ENCODE measurements around the gene TMEM201.
A peak's percentile ranks its signal among the peaks of the same experiment; 100 is the strongest.

TMEM201 gene

GRCh38 chr1:9588551-9589143 lies at the start of gene TMEM201:
TSS of gene TMEM201 (plus strand) at chr1:9588911. CDS start at chr1:9588931, 20 bp downstream.
- H3K4me3 ChIP-seq (ENCODE audit: low read length): peak within 1 kb of the TSS; percentile 66
- DNase-seq (ENCODE audit: low read depth): peak; percentile 48
- TF ChIP-seq CTCF (conservative IDR thresholded peaks at IDR 0.05; ENCODE audit: low read depth, low read length): peak; percentile 51

GRCh38 chr1:9539165-9539828 lies 49.4 kb upstream of the TMEM201 start, which contains the start of gene SLC25A33:
TSS of gene SLC25A33 (plus strand) at chr1:9539465. CDS start at chr1:9539692, 227 bp downstream.
- TF ChIP-seq CTCF (conservative IDR thresholded peaks at IDR 0.05; ENCODE audit: low read depth, low read length): no peak
- peak; percentile 90 for DNase-seq (ENCODE audit: low read depth)
- H3K4me3 ChIP-seq (ENCODE audit: low read length): peak within 1 kb of the TSS; percentile 83

GRCh38 chr1:9539829-9540550 lies 48.7 kb upstream of the TMEM201 start:
- peak overlapping the region; percentile 83 for H3K4me3 ChIP-seq (ENCODE audit: low read length)
- no peak for TF ChIP-seq CTCF (conservative IDR thresholded peaks at IDR 0.05; ENCODE audit: low read depth, low read length)
- no peak for DNase-seq (ENCODE audit: low read depth)

GRCh38 chr1:9542430-9542829 lies 46.3 kb upstream of the TMEM201 start:
- no peak for DNase-seq (ENCODE audit: low read depth)
- H3K4me3 ChIP-seq (ENCODE audit: low read length): no peak overlapping the region

GRCh38 chr1:9544926-9545325 lies 43.8 kb upstream of the TMEM201 start:
- no peak for DNase-seq (ENCODE audit: low read depth)
- TF ChIP-seq CTCF (conservative IDR thresholded peaks at IDR 0.05; ENCODE audit: low read depth, low read length): no peak
- H3K4me3 ChIP-seq (ENCODE audit: low read length): no peak overlapping the region

More at GRCh38 chr1:9542430-9542829, 46.3 kb upstream of the TMEM201 start:
- no peak for TF ChIP-seq CTCF (conservative IDR thresholded peaks at IDR 0.05; ENCODE audit: low read depth, low read length)

GRCh38 chr1:9549955-9550546 lies 38.7 kb upstream of the TMEM201 start:
- no peak for DNase-seq (ENCODE audit: low read depth)
- no peak overlapping the region for H3K4me3 ChIP-seq (ENCODE audit: low read length)
- no peak for TF ChIP-seq CTCF (conservative IDR thresholded peaks at IDR 0.05; ENCODE audit: low read depth, low read length)

All from retinal pigment epithelial cell (primary cell).